K562 (cell line): Measurements from ENCODE around the gene SLC25A21. TPM values are rescaled to one million over a fixed set of nuclear protein-coding genes. Genes with fewer than 3 reads are reported as not detected.

Source experiments
- ATAC-seq: fragments of 200-7000 bp; cut with Tn5 transposase; 3 replicates; pipeline ENCODE4 v1.9.1; 2020; ENCODE audit warnings: moderate library complexity
- BruUV-seq: library from RNA; stranded (reverse); fragments of 400-500 nt; replicated peaks from 2 replicates; lab custom pipeline; 2021; lab: Mats Ljungman, UMichigan
- CTCF ChIA-PET: fragments of 300-600 bp; formaldehyde crosslinking; extraction: SDS; loops from one replicate; lab custom pipeline; 2021; ENCODE audit warnings: low intra/inter-chr PET ratio; lab: Yijun Ruan, JAX
- POLR2A ChIA-PET: fragments of 300-600, 350-650 bp; sonication (Branson Sonifier 250); formaldehyde crosslinking; extraction: SDS; loops from one replicate; lab custom pipeline; 2021; ENCODE audit warnings: antibody characterized with exemption, inconsistent platforms; lab: Yijun Ruan, JAX
- DNase-seq, 4 experiments: peaks; one replicate each; pipeline versions ENCODE4 v3.0.0 to v3.0.0-alpha.2; 2011 to 2018; ENCODE audit warnings: low spot score in 3 of 4, mixed read lengths in 3 of 4; ENCODE audit errors: extremely low read depth in 1 of 4
- FAIRE-seq: peaks from 2 replicates; lab custom pipeline; 2011; peaks lifted over from hg19 to GRCh38; lab: Jason Lieb, UNC
- H2AFZ ChIP-seq: 2 replicates; pipeline ENCODE4 v1.6.0; 2011; ENCODE audit warnings: low read depth, low read length, control low read depth, inconsistent platforms
- H3K27ac ChIP-seq: fragments of 200-600 bp; 3 replicates; pipeline ENCODE4 v1.8.0; 2011; ENCODE audit warnings: low read depth, mild to moderate bottlenecking, control low read depth, inconsistent platforms, low read length, moderate library complexity, mixed read lengths; ENCODE audit errors: extremely low read depth
- H3K27me3 ChIP-seq, 2 experiments: fragments of 300-600 bp in 1 of 2; 2 replicates in 1 of 2; 3 replicates in 1 of 2; pipeline versions ENCODE4 v1.6.0 to v1.8.0; 2011; ENCODE audit warnings: inconsistent platforms in 2 of 2, low read length in 2 of 2, mild to moderate bottlenecking in 1 of 2, mixed read lengths in 1 of 2, moderate library complexity in 1 of 2; ENCODE audit not compliant: control insufficient read depth in 2 of 2, insufficient read depth in 2 of 2
- H3K36me3 ChIP-seq: fragments of 300-600 bp; 3 replicates; pipeline ENCODE4 v1.8.0; 2011; ENCODE audit warnings: mild to moderate bottlenecking, low read length, inconsistent platforms; ENCODE audit not compliant: control insufficient read depth, insufficient read depth
- H3K4me1 ChIP-seq, 2 experiments: fragments of 200-600 bp in 1 of 2; replicated peaks in 1 of 2; 2 replicates in 1 of 2; 3 replicates in 1 of 2; pipeline versions ENCODE4 v1.5.1 to v1.8.0; 2011; ENCODE audit warnings: inconsistent platforms in 2 of 2, low read length in 2 of 2, mild to moderate bottlenecking in 1 of 2, mixed read lengths in 1 of 2, moderate library complexity in 1 of 2; ENCODE audit not compliant: control insufficient read depth in 2 of 2, insufficient read depth in 2 of 2
- H3K4me2 ChIP-seq: 2 replicates; pipeline ENCODE4 v1.6.1; 2011; ENCODE audit warnings: low read length, control low read depth, inconsistent platforms, mixed read lengths; ENCODE audit not compliant: insufficient read depth
- H3K4me3 ChIP-seq: fragments of 200-600 bp; sonication (generic), shearing (Covaris generic); 2 replicates; pipeline ENCODE4 v1.5.1; 2016; ENCODE audit warnings: control low read depth, inconsistent platforms
- H3K79me2 ChIP-seq: fragments of 200-600 bp; 3 replicates; pipeline ENCODE4 v1.8.0; 2011; ENCODE audit warnings: low read length, inconsistent platforms; ENCODE audit not compliant: control insufficient read depth, insufficient read depth
- H3K9ac ChIP-seq, 2 experiments: 2 replicates each; pipeline versions ENCODE4 v1.6.0 to v1.6.1; 2011; ENCODE audit warnings: low read depth in 2 of 2, low read length in 2 of 2, control low read depth in 1 of 2, inconsistent platforms in 1 of 2, mild to moderate bottlenecking in 1 of 2, mixed read lengths in 1 of 2; ENCODE audit not compliant: insufficient read depth in 1 of 2
- H3K9me1 ChIP-seq: one replicate; pipeline ENCODE4 v1.6.0; 2011; ENCODE audit warnings: inconsistent platforms, mild to moderate bottlenecking, low read length, moderate library complexity; ENCODE audit not compliant: control insufficient read depth, insufficient read depth
- H3K9me3 ChIP-seq: replicated peaks from 2 replicates; pipeline ENCODE4 v1.5.1; 2011; ENCODE audit warnings: low read depth, low read length, inconsistent platforms; ENCODE audit not compliant: control insufficient read depth, insufficient read depth
- H4K20me1 ChIP-seq: replicated peaks from 2 replicates; pipeline ENCODE4 v1.6.1; 2011; ENCODE audit warnings: low read length, inconsistent platforms, mixed read lengths; ENCODE audit not compliant: control insufficient read depth, insufficient read depth
- CBFA2T2 ChIP-seq: fragments of 450-650 bp; conservative IDR thresholded peaks from 2 replicates; pipeline ENCODE4 v1.6.1; 2017; ENCODE audit warnings: mild to moderate bottlenecking
- DDX20 ChIP-seq: fragments of 450-650 bp; IDR thresholded peaks from 2 replicates; pipeline ENCODE4 v1.6.1; 2016; ENCODE audit warnings: missing genetic modification characterization, low read depth, mild to moderate bottlenecking, missing compliant biosample characterization, moderate library complexity
- ELF1 ChIP-seq: fragments of 200-800 bp; sonication (Bioruptor generic); IDR thresholded peaks from 2 replicates; pipeline ENCODE4 v1.6.1; 2016; ENCODE audit warnings: missing genetic modification characterization, missing compliant biosample characterization
- EZH2 ChIP-seq: IDR thresholded peaks from 2 replicates; pipeline ENCODE4 v1.6.1; 2012; ENCODE audit warnings: low read depth, mild to moderate bottlenecking, inconsistent platforms, low read length, borderline replicate concordance
- HDAC6 ChIP-seq: IDR thresholded peaks from 2 replicates; pipeline ENCODE4 v1.6.1; 2012; ENCODE audit warnings: low read depth, mild to moderate bottlenecking, control low read depth, inconsistent platforms, low read length, moderate library complexity
- NCOA2 ChIP-seq, 2 experiments: fragments of 450-650 bp; IDR thresholded peaks; 2 replicates each; pipeline ENCODE4 v1.6.1; 2018; ENCODE audit warnings: mild to moderate bottlenecking in 2 of 2, moderate library complexity in 1 of 2; ENCODE audit not compliant: partially characterized antibody in 2 of 2
- NCOA6 ChIP-seq: fragments of 450-650 bp; IDR thresholded peaks from 2 replicates; pipeline ENCODE4 v1.6.1; 2017; ENCODE audit warnings: mild to moderate bottlenecking
- PBX2 ChIP-seq, 2 experiments: IDR thresholded peaks in 1 of 2; conservative IDR thresholded peaks in 1 of 2; 2 replicates each; pipeline ENCODE4 v1.6.1; 2016; ENCODE audit warnings: low read depth in 2 of 2, mild to moderate bottlenecking in 1 of 2, missing compliant biosample characterization in 1 of 2, missing genetic modification characterization in 1 of 2, moderate library complexity in 1 of 2
- THRAP3 ChIP-seq: fragments of 450-650 bp; IDR thresholded peaks from 2 replicates; pipeline ENCODE4 v1.6.1; 2016; ENCODE audit warnings: mild to moderate bottlenecking, inconsistent platforms, borderline replicate concordance
- ZNF184 ChIP-seq: sonication (generic); formaldehyde crosslinking; IDR thresholded peaks from 2 replicates; pipeline ENCODE4 v1.5.0; 2020; ENCODE audit warnings: missing genetic modification reagents
- ZNF507 ChIP-seq: conservative IDR thresholded peaks from 2 replicates; pipeline ENCODE4 v1.6.1; 2017; ENCODE audit warnings: missing genetic modification characterization, missing compliant biosample characterization
- ZNF707 ChIP-seq: fragments of 250-450 bp; sonication (Bioruptor Pico); conservative IDR thresholded peaks from 2 replicates; pipeline ENCODE4 v1.8.0; 2022; ENCODE audit warnings: inconsistent platforms, mild to moderate bottlenecking, moderate library complexity
- ZNF76 ChIP-seq: fragments of 250-450 bp; sonication (Bioruptor Pico); IDR thresholded peaks from 2 replicates; pipeline ENCODE4 v1.4.0; 2020; ENCODE audit warnings: mild to moderate bottlenecking, moderate library complexity, borderline replicate concordance
- ZNF778 ChIP-seq: fragments of 450-650 bp; formaldehyde crosslinking; IDR thresholded peaks from 2 replicates; pipeline ENCODE4 v1.4.0; 2020; ENCODE audit warnings: mild to moderate bottlenecking, moderate library complexity
- WGBS: fragments of 100-300 bp; shearing (Covaris generic); methylation state at CpG from one replicate; pipeline ENCODE4 v1.1.6; 2016; ENCODE audit warnings: low coverage, mixed read lengths; ENCODE audit not compliant: insufficient coverage; ENCODE audit errors: missing lambda C conversion rate; 5-methylcytosine and 5-hydroxymethylcytosine counted together
- in situ Hi-C: fragments of 300-500 bp; cut with MboI; formaldehyde crosslinking; loops from 4 replicates; pipeline ENCODE4 v1.15.0; 2018; ENCODE audit warnings: inconsistent platforms, mixed read lengths
- intact Hi-C: fragments of 100-400 bp; cut with micrococcal nuclease; formaldehyde crosslinking; loops from 2 replicates; pipeline ENCODE4 v1.14.2; 2022
- polyA plus RNA-seq, 8 experiments: library from polyadenylated mRNA; depleted of rRNA in 4 of 8; stranded (reverse) in 5 of 8; unstranded in 3 of 8; fragments of >200 nt; fragmentation: Nextera tagmentation in 2 of 8; fragmentation: Illumina TruSeq in 1 of 8; extraction: Ambion mirVana in 2 of 8; extraction: Trizol in 1 of 8; gene quantifications; 2 replicates each; pipeline versions ENCODE4 v1.2.1 to v1.2.3, GENCODE V29; 2011 to 2014; ENCODE audit warnings: inconsistent platforms in 1 of 8, missing spikeins in 1 of 8
- total RNA-seq, 7 experiments: library from RNA; depleted of rRNA in 6 of 7; stranded (reverse); fragments of >200 nt in 6 of 7; fragmentation: Illumina TruSeq in 2 of 7; extraction: Trizol in 2 of 7; gene quantifications; 2 replicates each; pipeline versions ENCODE4 v1.2.1 to v1.2.3, GENCODE V29; 2011 to 2021; ENCODE audit warnings: low replicate concordance in 1 of 7
- TF ChIP-seq, protein P1 (sequence below): fragments of 250-450 bp; sonication (Bioruptor Pico); IDR thresholded peaks from 2 replicates; pipeline ENCODE4 v1.4.0; 2020; ENCODE audit warnings: mild to moderate bottlenecking

Gene SLC25A21
- total and polyA plus RNA-seq, 9 of the 15 experiments (the other 6 are each of a cell fraction or from before 2014, with no cell fraction given) = 15.2 to 46.7 (median 28.7) TPM

DNA sequence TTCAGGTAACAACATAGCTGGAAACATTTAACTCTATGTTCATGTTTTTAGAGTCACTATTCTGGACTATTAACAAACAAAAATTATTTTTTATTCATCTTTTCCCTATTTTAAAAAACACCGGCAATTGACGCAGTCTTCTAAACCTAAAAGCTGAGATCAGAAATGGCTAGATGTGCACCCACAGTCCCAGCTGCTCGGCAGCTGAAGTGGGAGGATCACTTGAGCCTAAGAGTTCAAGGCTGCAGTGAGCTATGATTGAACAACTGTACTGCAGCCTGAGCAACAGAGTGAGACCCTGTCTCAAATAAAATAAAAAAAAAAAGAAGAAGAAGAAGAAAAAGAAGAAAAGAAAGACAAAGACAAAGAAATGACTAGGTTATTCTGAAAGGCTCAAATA lies 446.3 kb downstream of the SLC25A21 start:
- no peaks in the 10 kb centered on the region for H3K4me1 ChIP-seq
- in situ Hi-C loops = no loop called here
- 81% methylated on average over 3 of the region's 3 CpGs for WGBS
- ATAC-seq = no peak
- no peaks in the 10 kb centered on the region for H3K9me3 ChIP-seq
- peaks cover 3% of the 10 kb centered on the region; the same call in 1 of the 3 replicates for H3K36me3 ChIP-seq
- H3K79me2 ChIP-seq = no peaks in the 10 kb centered on the region
- no peak for FAIRE-seq
- POLR2A ChIA-PET = no interaction called here
- no peak overlapping the region for H2AFZ ChIP-seq
- TF ChIP-seq CBFA2T2 (no peak), ZNF76 (CRISPR knock-in tag) (no peak), DDX20 (no peak), ZNF707 (CRISPR knock-in tag) (no peak), ZNF184 (no peak), HDAC6 (no peak), THRAP3 (no peak), ZNF778 (no peak), PBX2 (CRISPR knock-in tag; IDR thresholded peaks at IDR 0.05; ENCODE audit: low read depth) (no peak), PBX2 (tag; conservative IDR thresholded peaks at IDR 0.05; ENCODE audit: low read depth) (no peak), NCOA2 (IDR thresholded peaks at IDR 0.05; ENCODE audit: partially characterized antibody in 2 of 2) (no peak), NCOA6 (no peak), ELF1 (no peak), ZNF507 (tag) (no peak), EZH2 (no peak)
- TF ChIP-seq, protein P1, sequence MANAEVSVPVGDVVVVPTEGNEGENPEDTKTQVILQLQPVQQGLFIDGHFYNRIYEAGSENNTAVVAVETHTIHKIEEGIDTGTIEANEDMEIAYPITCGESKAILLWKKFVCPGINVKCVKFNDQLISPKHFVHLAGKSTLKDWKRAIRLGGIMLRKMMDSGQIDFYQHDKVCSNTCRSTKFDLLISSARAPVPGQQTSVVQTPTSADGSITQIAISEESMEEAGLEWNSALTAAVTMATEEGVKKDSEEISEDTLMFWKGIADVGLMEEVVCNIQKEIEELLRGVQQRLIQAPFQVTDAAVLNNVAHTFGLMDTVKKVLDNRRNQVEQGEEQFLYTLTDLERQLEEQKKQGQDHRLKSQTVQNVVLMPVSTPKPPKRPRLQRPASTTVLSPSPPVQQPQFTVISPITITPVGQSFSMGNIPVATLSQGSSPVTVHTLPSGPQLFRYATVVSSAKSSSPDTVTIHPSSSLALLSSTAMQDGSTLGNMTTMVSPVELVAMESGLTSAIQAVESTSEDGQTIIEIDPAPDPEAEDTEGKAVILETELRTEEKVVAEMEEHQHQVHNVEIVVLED (CRISPR knock-in tag) = no peak
- no TSS peak for BruUV-seq
- H3K27me3 ChIP-seq = no peaks in the 10 kb centered on the region
- H3K9me1 ChIP-seq = no peaks in the 10 kb centered on the region
- CTCF ChIA-PET = no interaction called here
- no peak for DNase-seq
- H4K20me1 ChIP-seq = no peaks in the 10 kb centered on the region
- no peak overlapping the region for H3K4me2 ChIP-seq
- no peak overlapping the region for H3K4me3 ChIP-seq
- intact Hi-C loops = no loop called here
- H3K27ac ChIP-seq = no peak overlapping the region
- no peak overlapping the region for H3K9ac ChIP-seq
